Thoracic aorta (tissue), 2 donors: Measurements from ENCODE around the gene THTPA. TPM values are rescaled to one million over a fixed set of nuclear protein-coding genes. Genes with fewer than 3 reads are reported as not detected.
"Not testable (repeated sequence)": the region's sequence is repeated elsewhere in the genome, so short reads cannot be mapped to it uniquely, and the experiment has no call there.

ENCODE experiments used
- ATAC-seq: fragments of 150-250 bp; one replicate; pipeline ENCODE4 v1.8.0; 2017; ENCODE audit warnings: low read depth; ENCODE audit not compliant: insufficient number of reproducible peaks, low FRiP score
- DNase-seq: peaks from one replicate; pipeline ENCODE4 v3.0.0-alpha.2; 2020; ENCODE audit warnings: low spot score
- H3K27ac ChIP-seq, 2 donors: fragments of 200-600 bp; sonication (generic); 1 replicate in 1 of 2; 2 replicates in 1 of 2; pipeline ENCODE4 v1.5.1; 2016; ENCODE audit warnings: mild to moderate bottlenecking in 2 of 2, moderate library complexity in 2 of 2
- H3K27me3 ChIP-seq: fragments of 200-600 bp; sonication (generic); replicated peaks from 2 replicates; pipeline ENCODE4 v1.6.0; 2016; ENCODE audit warnings: mild to moderate bottlenecking; ENCODE audit not compliant: insufficient read depth
- H3K36me3 ChIP-seq: fragments of 200-600 bp; sonication (generic); one replicate; pipeline ENCODE4 v1.5.1; 2016
- H3K4me1 ChIP-seq, 2 donors: fragments of 200-600 bp; sonication (generic); 1 replicate in 1 of 2; 2 replicates in 1 of 2; pipeline versions ENCODE4 v1.5.1 to v1.6.0; 2016; ENCODE audit warnings: low read depth in 2 of 2, mild to moderate bottlenecking in 1 of 2; ENCODE audit not compliant: control insufficient read depth in 1 of 2
- H3K4me3 ChIP-seq: fragments of 200-600 bp; sonication (generic); 2 replicates; pipeline ENCODE4 v1.5.1; 2016; ENCODE audit warnings: mild to moderate bottlenecking
- H3K9me3 ChIP-seq: fragments of 200-600 bp; sonication (generic); 2 replicates; pipeline ENCODE4 v1.5.1; 2016
- CTCF ChIP-seq: fragments of 200-600 bp; sonication (generic); IDR thresholded peaks from one replicate; pipeline ENCODE4 v1.5.1; 2019; ENCODE audit warnings: antibody characterized with exemption
- total RNA-seq, 2 donors: library from RNA; depleted of rRNA; stranded (reverse); fragments of >200 nt; gene quantifications; one replicate each; pipeline versions ENCODE4 v1.1.0 to v1.2.3, GENCODE V29; 2016

Gene THTPA
- total RNA-seq, 2 donors from 2014 or later = 17.8 to 30.9 TPM

DNA sequence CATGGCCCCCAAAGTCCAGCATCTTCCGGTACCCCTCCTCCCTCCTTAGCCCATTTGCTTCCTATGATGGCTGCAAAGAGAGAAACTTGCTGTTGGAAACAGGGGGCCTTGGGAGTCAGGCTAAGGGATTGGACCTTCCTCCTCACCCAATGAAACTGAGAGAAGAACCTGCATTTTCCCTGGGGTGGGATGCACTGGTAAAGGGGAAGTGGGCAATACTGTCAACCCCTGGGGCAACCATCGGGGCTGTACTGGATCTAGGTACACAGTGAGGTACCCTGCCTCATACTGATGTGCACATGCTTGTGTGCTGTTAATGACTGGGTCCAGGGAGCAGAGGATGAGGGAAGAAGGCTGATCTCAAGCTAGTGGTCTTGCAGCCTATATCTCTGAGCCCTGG, 33.5 kb downstream of the THTPA start:
- no peak for DNase-seq
- no peak overlapping the region for H3K27ac ChIP-seq
- no peak overlapping the region for H3K4me3 ChIP-seq
- TF ChIP-seq CTCF = no peak
- no peaks in the 10 kb centered on the region for H3K27me3 ChIP-seq
- H3K9me3 ChIP-seq = no peaks in the 10 kb centered on the region
- H3K4me1 ChIP-seq = no peaks in the 10 kb centered on the region
- no peaks in the 10 kb centered on the region for H3K36me3 ChIP-seq
- no peak for ATAC-seq

DNA sequence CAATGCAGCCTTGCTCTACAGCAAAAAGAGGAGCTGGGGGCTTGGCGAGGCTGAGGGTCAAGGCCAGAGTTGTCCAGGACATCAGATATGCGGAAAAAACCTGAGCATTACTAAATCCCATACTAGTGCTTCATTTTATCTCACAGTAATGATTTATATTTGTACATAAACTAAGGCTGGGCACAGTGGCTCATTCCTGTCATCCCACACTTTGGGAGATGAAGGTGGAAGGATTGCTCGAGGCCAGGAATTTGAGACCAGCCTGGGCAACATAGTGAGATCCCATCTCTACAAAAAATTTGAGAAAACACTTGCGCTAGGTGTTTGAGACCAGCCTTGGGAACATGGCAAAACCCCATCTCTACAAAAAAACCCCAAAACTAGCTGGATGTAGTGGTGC, 34.1 kb downstream of the THTPA start:
- ATAC-seq = no peak
- Histone ChIP-seq H3K4me3 (no peak overlapping the region), H3K4me1 (no peaks in the 10 kb centered on the region), H3K9me3 (no peaks in the 10 kb centered on the region), H3K36me3 (no peaks in the 10 kb centered on the region), H3K27ac (no peak overlapping the region), H3K27me3 (no peaks in the 10 kb centered on the region)
- no peak for DNase-seq
- TF ChIP-seq CTCF = no peak

GRCh38 chr14:23594191-23594590, 38.1 kb downstream of the THTPA start:
- not testable (repeated sequence) for H3K27me3 ChIP-seq, H3K4me3 ChIP-seq, H3K36me3 ChIP-seq, ATAC-seq, H3K9me3 ChIP-seq, H3K27ac ChIP-seq, DNase-seq, H3K4me1 ChIP-seq

DNA sequence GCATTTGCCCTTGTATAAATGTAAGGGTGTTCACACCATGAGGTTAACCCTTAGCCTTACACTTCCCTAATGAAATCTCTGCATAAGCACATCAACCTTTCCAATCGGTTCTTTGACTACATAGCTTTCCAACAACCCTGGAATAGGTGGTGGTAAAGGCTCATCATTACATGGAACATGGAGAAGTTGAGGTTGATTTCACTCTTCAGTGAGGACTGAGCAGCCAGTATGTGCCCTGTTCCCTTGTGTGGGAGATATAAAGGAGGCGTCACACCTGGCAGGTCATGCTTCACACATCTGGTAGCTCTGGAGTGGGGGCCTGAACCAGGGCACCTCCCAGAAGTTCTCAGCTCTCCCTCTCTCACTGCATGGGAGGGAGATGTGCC, 44.2 kb downstream of the THTPA start:
- TF ChIP-seq CTCF = no peak
- no peaks in the 10 kb centered on the region for H3K4me1 ChIP-seq
- ATAC-seq = no peak
- H3K27me3 ChIP-seq = no peaks in the 10 kb centered on the region
- no peak overlapping the region for H3K27ac ChIP-seq
- DNase-seq = no peak
- H3K4me3 ChIP-seq = no peak overlapping the region
- no peaks in the 10 kb centered on the region for H3K9me3 ChIP-seq
- H3K36me3 ChIP-seq = no peaks in the 10 kb centered on the region

DNA sequence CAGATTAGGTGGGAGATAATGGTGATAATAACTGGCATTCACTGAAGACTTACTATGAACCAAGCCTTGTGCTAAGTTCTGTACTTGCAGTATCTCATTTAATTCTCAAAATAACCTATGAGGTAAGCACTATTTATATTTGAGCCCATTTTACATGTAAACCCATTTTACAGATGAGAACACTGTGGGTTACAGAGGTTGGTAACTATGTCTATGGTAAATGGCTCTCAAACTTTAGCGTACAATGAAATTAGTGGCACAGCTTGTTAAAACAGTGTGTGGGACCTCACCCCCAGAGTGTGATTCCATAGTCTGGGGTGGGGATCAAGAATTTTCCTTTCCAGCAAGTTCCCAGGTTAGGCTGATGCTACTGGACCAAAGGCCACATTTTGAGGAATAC, 44.7 kb downstream of the THTPA start:
- no peak overlapping the region for H3K27ac ChIP-seq
- DNase-seq (no peak), ATAC-seq (no peak)
- no peaks in the 10 kb centered on the region for H3K9me3 ChIP-seq
- no peaks in the 10 kb centered on the region for H3K36me3 ChIP-seq
- no peaks in the 10 kb centered on the region for H3K4me1 ChIP-seq
- H3K27me3 ChIP-seq = no peaks in the 10 kb centered on the region
- no peak for TF ChIP-seq CTCF
- no peak overlapping the region for H3K4me3 ChIP-seq

DNA sequence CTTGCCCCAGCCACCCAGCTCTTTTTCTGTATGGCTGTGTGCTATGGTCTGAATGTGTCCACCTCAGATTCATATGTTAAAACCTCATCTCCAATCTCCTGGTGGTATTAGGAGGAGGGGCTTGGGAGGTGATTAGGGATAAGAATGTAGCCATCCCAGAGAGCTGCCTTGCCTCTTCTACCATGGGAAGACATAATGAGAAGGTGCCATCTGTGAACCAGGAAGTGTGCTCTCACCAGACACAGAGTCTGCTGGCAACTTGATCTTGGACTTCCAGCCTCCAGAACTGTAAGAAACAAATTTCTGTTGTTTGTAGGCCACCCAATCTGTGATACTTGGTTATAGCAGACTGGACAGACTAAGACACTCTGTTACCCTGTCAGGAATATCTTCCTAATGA, 45.4 kb downstream of the THTPA start:
- Histone ChIP-seq H3K4me3 (no peak overlapping the region), H3K4me1 (no peaks in the 10 kb centered on the region), H3K27me3 (no peaks in the 10 kb centered on the region), H3K27ac (no peak overlapping the region), H3K9me3 (no peaks in the 10 kb centered on the region), H3K36me3 (no peaks in the 10 kb centered on the region)
- DNase-seq (no peak), ATAC-seq (no peak)
- TF ChIP-seq CTCF = no peak
